Heart right ventricle (tissue), 16 donors: ENCODE data around the gene CABLES1. TPM values are rescaled to one million over a fixed set of nuclear protein-coding genes. Genes with fewer than 3 reads are reported as not detected.

Source experiments
- ATAC-seq, 8 donors: fragments of 200-7000 bp; cut with Tn5 transposase; one replicate each; pipeline ENCODE4 v1.9.1; 2020; ENCODE audit warnings: mild to moderate bottlenecking in 8 of 8, moderate library complexity in 8 of 8, moderate number of reproducible peaks in 1 of 8
- DNase-seq, 2 donors: peaks; one replicate each; pipeline ENCODE4 v3.0.0-alpha.2; 2020
- H3K27ac ChIP-seq, 10 donors: fragments of 200-600 bp; sonication (generic) in 2 of 10; one replicate each; pipeline versions ENCODE4 v1.5.0 to v1.8.0; 2020 to 2022; ENCODE audit warnings: mild to moderate bottlenecking in 3 of 10
- H3K27me3 ChIP-seq, 7 donors: fragments of 200-600 bp; one replicate each; pipeline ENCODE4 v1.8.0; 2021 to 2022; ENCODE audit warnings: mild to moderate bottlenecking in 2 of 7
- H3K36me3 ChIP-seq, 9 donors: fragments of 200-600 bp; sonication (generic) in 1 of 9; one replicate each; pipeline versions ENCODE4 v1.5.0 to v1.8.0; 2020 to 2022; ENCODE audit warnings: mild to moderate bottlenecking in 2 of 9
- H3K4me1 ChIP-seq, 9 donors: fragments of 200-600 bp; sonication (generic) in 1 of 9; one replicate each; pipeline versions ENCODE4 v1.5.0 to v1.8.0; 2020 to 2022; ENCODE audit warnings: mild to moderate bottlenecking in 4 of 9
- H3K4me3 ChIP-seq, 10 donors: fragments of 200-600 bp; sonication (generic) in 2 of 10; one replicate each; pipeline versions ENCODE4 v1.5.0 to v1.8.0; 2020 to 2022; ENCODE audit warnings: mild to moderate bottlenecking in 7 of 10, moderate library complexity in 2 of 10
- H3K9me3 ChIP-seq, 11 donors: fragments of 200-600 bp in 10 of 11; sonication (generic) in 2 of 11; one replicate each; pipeline versions ENCODE4 v1.5.0 to v1.8.0; 2013 to 2022; ENCODE audit warnings: mild to moderate bottlenecking in 2 of 11, control low read depth in 1 of 11, moderate library complexity in 1 of 11
- WGBS, 2 donors: extraction: QIAGEN DNeasy Blood & Tissue Kit; methylation state at CpG; one replicate each; pipeline ENCODE4 v1.1.7; 2013; ENCODE audit warnings: inconsistent platforms in 1 of 2; 5-methylcytosine and 5-hydroxymethylcytosine counted together
- intact Hi-C, 10 donors: fragments of 100-400 bp; cut with DNase I; formaldehyde crosslinking; loops; one replicate each; pipeline versions ENCODE4 v1.11.1 to v1.14.2; 2022
- polyA plus RNA-seq, 2 donors: library from polyadenylated mRNA; stranded (reverse); fragments of 200-250 nt; gene quantifications; one replicate each; pipeline ENCODE4 v1.2.3, GENCODE V29; 2013
- total RNA-seq, 10 donors: library from RNA; stranded (reverse); fragmentation: NEBNext Ultra II Directional in 3 of 10; extraction: Animal tissue kit (Norgen Biotek cat#: 25700) in 3 of 10; gene quantifications; one replicate each; pipeline versions ENCODE4 v1.2.1 to v1.2.4, GENCODE V29; 2021 to 2023
- TF ChIP-seq, protein P1 (sequence below), 9 donors: fragments of 200-600 bp; sonication (generic) in 2 of 9; IDR thresholded peaks; one replicate each; pipeline versions ENCODE4 v1.5.0 to v1.8.0; 2021 to 2022; ENCODE audit warnings: antibody characterized with exemption in 9 of 9, mild to moderate bottlenecking in 5 of 9, moderate library complexity in 1 of 9
- donor health status: Arrhythmogenic right ventricular cardiomyopathy.
- donor health status: ischemic (EF 13 %, LVEDD 7.1; RV severe dilation, severe dysfunction).
- donor health status: healthy with polysubstance abuse.
- donor health status: DM: no; HTN: yes; CAD: no.
- donor health status: DM: no; HTN: no; CAD: no.
- donor health status: ischemic (EF 25% LVEDD 6.9; RV normal size, moderate dysfunction).
- donor health status: ischemic (EF 25% LVEDD 5.7; RV mildly dilated, moderate dysfunction).
- donor health status: healthy.
- donor health status: DM: yes; HTN: yes; CAD: no.
- donor health status: Ischemic cardiomyopathy.
- donor health status: ischemic (EF 35%, LVEDD 5.7; RV mildly dilated, moderate dysfunction).
- donor health status: nonischemic (EF 11% LVEDD 7.7; RV severe dilation, severe dysfunction).
- donor health status: DM: yes; HTN: yes; CAD: no.
- donor health status: PGD.
- donor health status: ischemic (EF 29% LVEDD 5.4; RV normal size, mild dysfunction).
- donor health status: nonischemic (EF 23%, LVEDD 6.1; RV moderate dilation, normal function).

CABLES1 gene
- total and polyA plus RNA-seq, 12 donors: 1.0 to 2.2 (median 1.8) TPM

DNA sequence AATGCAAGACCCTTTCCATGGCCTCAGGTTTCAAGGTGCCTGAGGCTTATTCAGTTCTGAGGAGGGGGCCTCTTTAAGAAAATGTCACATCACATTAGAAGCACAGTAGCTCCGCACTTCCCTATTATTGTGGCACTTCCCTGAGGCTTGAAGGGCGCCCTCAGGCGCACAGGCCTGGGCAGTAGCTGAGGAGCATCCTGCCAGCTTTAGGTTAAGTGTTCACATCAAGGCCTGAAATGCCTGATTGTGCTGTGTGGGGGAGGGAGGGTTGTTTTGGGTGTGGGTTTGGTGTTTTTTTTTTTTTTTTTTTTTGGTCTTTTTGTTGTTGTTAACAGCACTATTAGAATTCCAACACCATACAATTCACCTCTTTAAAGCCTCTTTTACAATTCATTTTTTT is 107.9 kb downstream of the CABLES1 start:
- no peaks in the 10 kb centered on the region for H3K9me3 ChIP-seq
- no peak overlapping the region for H3K4me3 ChIP-seq
- H3K27me3 ChIP-seq: no peaks in the 10 kb centered on the region
- DNase-seq (no peak), ATAC-seq (no peak)
- no peaks in the 10 kb centered on the region for H3K36me3 ChIP-seq
- TF ChIP-seq, protein P1, sequence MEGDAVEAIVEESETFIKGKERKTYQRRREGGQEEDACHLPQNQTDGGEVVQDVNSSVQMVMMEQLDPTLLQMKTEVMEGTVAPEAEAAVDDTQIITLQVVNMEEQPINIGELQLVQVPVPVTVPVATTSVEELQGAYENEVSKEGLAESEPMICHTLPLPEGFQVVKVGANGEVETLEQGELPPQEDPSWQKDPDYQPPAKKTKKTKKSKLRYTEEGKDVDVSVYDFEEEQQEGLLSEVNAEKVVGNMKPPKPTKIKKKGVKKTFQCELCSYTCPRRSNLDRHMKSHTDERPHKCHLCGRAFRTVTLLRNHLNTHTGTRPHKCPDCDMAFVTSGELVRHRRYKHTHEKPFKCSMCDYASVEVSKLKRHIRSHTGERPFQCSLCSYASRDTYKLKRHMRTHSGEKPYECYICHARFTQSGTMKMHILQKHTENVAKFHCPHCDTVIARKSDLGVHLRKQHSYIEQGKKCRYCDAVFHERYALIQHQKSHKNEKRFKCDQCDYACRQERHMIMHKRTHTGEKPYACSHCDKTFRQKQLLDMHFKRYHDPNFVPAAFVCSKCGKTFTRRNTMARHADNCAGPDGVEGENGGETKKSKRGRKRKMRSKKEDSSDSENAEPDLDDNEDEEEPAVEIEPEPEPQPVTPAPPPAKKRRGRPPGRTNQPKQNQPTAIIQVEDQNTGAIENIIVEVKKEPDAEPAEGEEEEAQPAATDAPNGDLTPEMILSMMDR (IDR thresholded peaks at IDR 0.05): peak in 1 of 9 donors; percentile 18
- WGBS, 2 donors: 78 to 90% methylated on average over 3 of the region's 3 CpGs
- intact Hi-C loops: no loop called here
- H3K4me1 ChIP-seq: peaks cover 6 to 20% (median 10%) of the 10 kb centered on the region in 9 donors
- no peak overlapping the region for H3K27ac ChIP-seq

DNA sequence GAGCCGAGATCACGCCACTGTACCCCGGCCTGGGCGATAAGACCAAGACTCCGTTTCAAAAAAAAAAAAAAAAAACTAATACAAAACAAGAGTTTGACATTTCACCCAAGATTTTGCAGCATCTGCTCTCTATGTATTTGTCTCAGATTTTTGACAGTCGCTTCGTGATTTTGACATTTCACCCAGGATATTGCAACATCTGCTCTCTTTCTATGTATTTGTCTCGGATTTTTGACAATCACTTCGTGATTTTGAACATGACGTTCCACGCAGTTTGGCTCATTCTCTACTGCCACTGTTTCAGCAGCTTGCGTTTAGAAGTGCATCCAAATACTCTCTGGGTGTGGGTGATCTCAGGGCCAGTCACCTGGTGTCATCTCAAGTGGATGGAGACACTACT is 108.5 kb downstream of the CABLES1 start:
- DNase-seq (no peak), ATAC-seq (no peak)
- WGBS, 2 donors: 91 to 95% methylated on average over 12 of the region's 12 CpGs
- Histone ChIP-seq H3K27me3 (no peaks in the 10 kb centered on the region), H3K4me3 (no peak overlapping the region), H3K9me3 (peaks cover 0 to 1% (median 0%) of the 10 kb centered on the region in 11 donors), H3K36me3 (no peaks in the 10 kb centered on the region), H3K27ac (no peak overlapping the region), H3K4me1 (peaks cover 0 to 13% (median 4%) of the 10 kb centered on the region in 9 donors)
- TF ChIP-seq, protein P1 (IDR thresholded peaks at IDR 0.05): no peak
- intact Hi-C loops: no loop called here

DNA sequence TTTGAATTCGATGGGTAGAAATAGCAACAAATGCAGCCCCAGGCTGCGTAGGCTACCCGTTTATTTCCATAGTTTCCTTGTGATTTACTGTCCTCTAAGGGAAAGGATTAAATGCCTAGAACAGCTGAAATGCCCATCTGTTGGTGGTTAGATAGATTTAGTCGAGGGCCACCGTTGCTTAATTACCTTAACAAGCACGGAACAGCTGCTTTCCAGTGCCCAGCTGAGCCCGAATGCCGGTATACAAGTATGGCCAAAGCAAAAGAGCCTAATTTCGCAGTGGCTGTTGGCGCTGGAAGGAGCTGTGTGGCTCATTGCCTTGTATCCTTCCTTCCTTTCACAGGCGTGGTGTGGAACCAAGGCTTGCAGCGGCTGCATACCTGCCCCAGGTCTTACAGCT is 109.1 kb downstream of the CABLES1 start:
- 75 to 78% methylated on average over 12 of the region's 12 CpGs for WGBS, 2 donors
- DNase-seq (no peak), ATAC-seq (no peak)
- Histone ChIP-seq H3K9me3 (peaks cover 0 to 7% (median 0%) of the 10 kb centered on the region in 11 donors), H3K4me1 (peaks cover 0 to 9% (median 0%) of the 10 kb centered on the region in 9 donors), H3K27me3 (no peaks in the 10 kb centered on the region), H3K36me3 (no peaks in the 10 kb centered on the region), H3K4me3 (no peak overlapping the region), H3K27ac (no peak overlapping the region)
- intact Hi-C loops: no loop called here
- TF ChIP-seq, protein P1 (IDR thresholded peaks at IDR 0.05): no peak

DNA sequence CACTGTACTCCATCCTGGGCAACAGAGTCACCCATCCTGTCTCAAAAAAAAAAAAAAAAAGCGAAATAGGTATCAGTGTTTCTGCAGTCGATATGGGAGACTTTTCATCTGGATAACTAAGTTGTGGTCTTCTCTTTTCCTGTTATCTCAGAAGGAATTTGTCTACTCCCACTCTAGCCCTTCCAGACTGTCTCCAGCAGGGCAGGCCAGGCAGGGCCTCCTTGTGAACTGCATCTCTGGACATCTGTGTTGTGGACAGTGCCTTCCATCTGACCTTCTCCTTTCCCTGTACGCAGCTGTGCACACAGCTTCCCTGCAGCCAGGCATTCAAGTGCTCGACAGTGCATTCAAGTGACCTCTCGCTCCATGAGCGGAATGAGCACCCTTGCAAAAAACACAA is 110.2 kb downstream of the CABLES1 start:
- H3K4me1 ChIP-seq: peaks cover 0 to 11% (median 0%) of the 10 kb centered on the region in 9 donors
- no peak for ATAC-seq
- no peak overlapping the region for H3K4me3 ChIP-seq
- no peaks in the 10 kb centered on the region for H3K27me3 ChIP-seq
- peaks cover 0 to 7% (median 0%) of the 10 kb centered on the region in 11 donors for H3K9me3 ChIP-seq
- WGBS, 2 donors: 92 to 95% methylated on average over 6 of the region's 6 CpGs
- intact Hi-C loops: no loop called here
- TF ChIP-seq, protein P1 (IDR thresholded peaks at IDR 0.05): no peak
- no peaks in the 10 kb centered on the region for H3K36me3 ChIP-seq
- DNase-seq: no peak
- H3K27ac ChIP-seq: no peak overlapping the region
